ENCODE measurements around the gene ENOX2.
"Not testable (repeated sequence)": the region's sequence is repeated elsewhere in the genome, so short reads cannot be mapped to it uniquely, and the experiment has no call there.

Gene ENOX2

GRCh38 chrX:130746709-130747342 is 156.2 kb downstream of the ENOX2 start:
- DNase-seq: no peak

- DNase-seq: no peak
These were observed 156.9 kb downstream of the ENOX2 start for GRCh38 chrX:130746077-130746476.

GRCh38 chrX:130741584-130741983 is 161.4 kb downstream of the ENOX2 start:
- DNase-seq: no peak

DNA sequence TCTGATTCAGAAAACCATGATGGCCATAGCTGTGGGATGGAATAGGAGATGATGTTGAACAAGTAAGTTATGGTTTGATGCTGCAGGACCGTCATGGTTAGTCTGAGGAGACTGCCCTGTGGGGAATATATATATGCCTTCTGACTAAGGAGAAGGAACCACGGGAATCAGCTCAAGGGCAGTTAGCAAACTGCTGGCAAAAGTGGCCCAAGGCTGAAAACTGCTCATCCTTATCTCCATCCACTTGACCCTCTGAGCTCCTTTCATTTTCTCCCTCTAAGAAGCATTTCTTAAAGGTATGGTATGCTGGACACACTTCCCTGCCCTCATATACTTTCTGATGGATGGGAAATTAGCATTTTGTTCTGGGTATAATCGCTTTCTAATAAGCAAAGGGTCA is 161.9 kb downstream of the ENOX2 start:
- no peak for DNase-seq

GRCh38 chrX:130738638-130739195 is 164.3 kb downstream of the ENOX2 start:
- DNase-seq: no peak

DNA sequence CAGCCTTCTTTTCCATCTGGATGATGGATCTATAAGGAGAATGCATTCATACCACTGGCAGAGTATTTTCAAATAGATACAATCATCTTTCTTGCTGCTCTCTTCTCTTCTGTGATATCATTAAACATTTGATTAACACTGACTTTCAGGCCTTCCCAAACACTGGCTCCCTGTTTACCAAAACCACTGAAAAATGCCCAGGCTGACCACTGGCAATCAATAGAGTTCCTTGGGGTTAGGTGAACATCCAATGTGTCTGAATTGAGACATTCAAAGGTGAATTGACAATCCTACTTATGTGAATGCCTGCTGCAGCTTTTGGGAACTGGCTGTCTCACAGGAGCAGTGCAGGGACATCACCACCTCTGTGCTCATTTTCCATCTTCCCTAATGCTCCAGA is 168.3 kb downstream of the ENOX2 start:
- no peak for DNase-seq

- no peak for DNase-seq
These were observed 174.8 kb downstream of the ENOX2 start for GRCh38 chrX:130728208-130728607.

DNA sequence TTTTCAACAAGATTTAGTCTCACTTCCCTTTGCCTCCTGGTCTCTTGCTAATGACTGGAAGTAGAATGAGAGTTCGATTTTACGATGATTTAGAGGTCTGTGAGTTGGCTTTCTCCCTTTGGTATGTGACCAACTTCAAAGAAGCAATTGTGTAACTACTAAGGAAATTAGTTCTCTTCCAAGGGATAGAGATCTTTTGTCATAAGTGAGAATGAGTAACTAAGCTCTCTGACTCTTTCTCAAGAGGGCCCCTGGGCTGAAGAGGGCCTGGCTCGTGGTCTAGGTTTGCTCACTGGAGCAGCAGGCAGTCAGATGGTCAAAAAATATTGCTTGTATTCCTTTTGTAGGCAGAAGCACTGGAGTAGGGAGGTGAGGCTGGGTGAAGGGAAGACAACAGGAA is 176.3 kb downstream of the ENOX2 start:
- DNase-seq: no peak

DNA sequence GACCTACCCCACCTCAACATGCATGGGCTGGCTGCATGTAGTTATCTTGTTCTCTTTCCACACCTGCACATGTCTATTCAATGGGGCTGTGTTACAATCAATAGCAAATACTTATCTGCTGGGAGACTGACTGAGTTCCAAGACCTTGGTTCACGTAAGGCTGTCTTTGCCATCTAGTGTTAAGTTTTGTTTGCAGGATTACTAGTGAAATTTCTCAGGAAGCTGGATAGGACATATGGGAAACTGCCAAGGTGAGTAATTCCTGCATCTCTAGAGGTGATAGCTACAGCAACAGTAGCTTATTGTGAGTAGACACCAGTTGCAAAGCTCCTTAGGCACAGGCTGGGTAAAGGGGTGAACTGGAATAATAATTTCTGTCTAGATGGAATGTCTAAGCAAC is 177.5 kb downstream of the ENOX2 start:
- DNase-seq: no peak

DNA sequence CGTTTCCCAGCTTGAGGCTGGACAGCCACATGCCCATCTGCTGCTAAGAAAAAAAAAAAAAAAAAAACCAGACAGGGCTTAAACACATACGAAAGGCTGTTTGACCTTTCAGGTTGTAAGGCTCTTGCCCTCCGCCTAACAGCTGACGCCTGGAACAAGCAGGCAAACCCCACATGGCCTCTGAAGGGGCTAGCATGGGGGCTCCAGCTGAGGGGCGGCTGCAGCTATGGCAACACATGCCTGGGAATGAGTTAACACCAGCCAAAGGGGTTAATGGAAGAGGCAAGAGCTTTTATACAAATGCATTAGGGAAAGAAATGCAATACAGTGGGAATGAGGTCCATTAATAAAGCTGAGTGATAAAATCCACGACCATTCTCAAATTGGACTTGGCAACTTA is 183.6 kb downstream of the ENOX2 start:
- no peak for DNase-seq

DNA sequence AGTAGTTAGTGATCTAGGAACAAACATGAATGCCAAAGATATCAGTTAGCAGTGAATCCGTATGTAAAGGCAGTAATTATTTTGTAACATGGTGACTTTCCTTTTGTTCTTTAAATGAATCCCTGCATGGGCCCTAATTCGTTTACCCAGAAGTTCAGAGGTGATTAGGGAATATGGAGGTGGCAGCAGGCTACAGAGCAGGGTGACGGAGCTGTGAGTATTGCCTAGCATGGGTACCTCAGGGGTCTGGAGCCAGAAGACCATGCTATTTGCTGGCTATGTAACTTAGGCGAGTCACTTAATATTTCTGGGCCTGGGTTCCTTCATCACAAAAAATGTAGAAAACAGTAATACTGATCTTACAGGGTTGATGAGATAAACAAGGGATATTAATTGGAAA is 184.9 kb downstream of the ENOX2 start:
- no peak for DNase-seq

GRCh38 chrX:130716781-130717413 is 186.1 kb downstream of the ENOX2 start:
- no peak for DNase-seq

DNA sequence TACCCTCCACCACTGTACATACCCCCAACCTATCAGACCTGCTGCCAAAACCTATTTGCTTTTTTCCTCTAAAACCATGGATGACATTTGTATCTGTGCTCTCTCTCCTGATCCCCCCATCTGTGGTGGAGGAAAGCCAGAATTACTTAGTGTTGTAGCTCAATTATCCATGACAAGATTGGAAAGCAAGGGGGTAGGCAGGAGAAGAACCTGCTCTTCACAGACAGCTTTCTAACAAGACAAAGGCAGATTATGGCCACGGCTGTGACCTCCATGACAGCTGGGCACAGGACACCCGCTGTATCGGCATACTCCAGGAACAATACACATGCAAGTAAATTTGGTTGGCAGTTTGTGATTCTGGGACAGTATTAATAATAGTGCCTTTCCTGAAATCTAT is 186.7 kb downstream of the ENOX2 start:
- DNase-seq: no peak

- no peak for DNase-seq
These were observed 187.7 kb downstream of the ENOX2 start for GRCh38 chrX:130715299-130715698.

DNA sequence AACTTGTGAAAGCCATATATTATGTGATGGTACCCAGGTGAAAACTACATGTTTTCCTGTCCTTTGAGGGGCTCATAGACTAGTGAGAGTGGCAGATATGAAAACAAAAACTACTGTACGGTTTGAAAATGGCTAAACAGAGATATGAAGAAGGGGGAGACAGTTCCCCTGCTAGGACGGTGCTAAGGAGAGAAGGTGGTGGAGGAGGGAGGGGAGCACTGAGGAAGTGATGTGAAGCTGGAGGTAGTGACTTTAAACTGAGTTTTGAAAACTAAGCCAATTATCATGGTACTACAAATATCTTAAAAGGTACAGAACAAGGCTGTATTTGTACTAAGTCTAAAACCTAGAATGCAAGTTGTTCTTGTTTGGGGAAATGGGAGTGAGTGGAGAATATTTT is 188.3 kb downstream of the ENOX2 start:
- no peak for DNase-seq

DNA sequence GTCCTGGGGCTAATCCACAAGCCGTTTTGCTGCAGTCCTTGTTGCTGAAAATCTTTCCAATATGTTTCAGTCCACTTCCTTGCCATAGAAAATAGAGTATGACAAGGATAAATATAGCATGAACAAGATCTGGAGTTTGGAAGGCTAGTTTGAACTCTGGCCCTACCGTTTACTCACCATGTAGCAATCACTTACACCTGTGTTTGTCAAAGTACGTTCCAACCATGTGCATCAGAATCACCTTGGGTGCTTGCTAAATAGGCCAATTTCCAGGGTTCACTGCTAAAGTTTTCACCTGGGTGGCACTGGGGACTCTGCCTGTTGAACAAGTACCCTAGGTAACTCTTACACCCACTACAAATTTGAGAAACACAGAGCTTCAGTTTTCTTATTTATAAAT is 188.9 kb downstream of the ENOX2 start:
- no peak for DNase-seq

DNA sequence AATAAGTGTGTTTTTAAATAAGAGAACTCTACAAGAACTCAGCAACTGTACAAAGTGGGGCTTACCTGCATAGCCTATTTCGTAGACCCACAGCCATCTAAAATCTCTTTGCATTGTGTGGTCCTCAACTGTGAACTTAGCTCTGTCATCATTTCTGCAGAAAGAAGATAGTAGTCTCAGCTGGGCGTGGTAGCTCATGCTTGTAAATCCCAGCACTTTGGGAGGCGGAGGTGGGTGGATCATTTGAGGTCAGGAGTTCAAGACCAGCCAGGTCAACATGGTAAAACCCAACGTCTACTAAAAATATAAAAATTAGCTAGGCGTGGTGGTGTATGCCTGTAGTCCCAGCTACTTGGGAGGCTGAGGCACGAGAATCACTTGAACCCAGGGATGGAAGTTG is 193.8 kb downstream of the ENOX2 start:
- DNase-seq: not testable (repeated sequence)

- no peak for DNase-seq
These were observed 197.4 kb downstream of the ENOX2 start for GRCh38 chrX:130705591-130705990.

DNA sequence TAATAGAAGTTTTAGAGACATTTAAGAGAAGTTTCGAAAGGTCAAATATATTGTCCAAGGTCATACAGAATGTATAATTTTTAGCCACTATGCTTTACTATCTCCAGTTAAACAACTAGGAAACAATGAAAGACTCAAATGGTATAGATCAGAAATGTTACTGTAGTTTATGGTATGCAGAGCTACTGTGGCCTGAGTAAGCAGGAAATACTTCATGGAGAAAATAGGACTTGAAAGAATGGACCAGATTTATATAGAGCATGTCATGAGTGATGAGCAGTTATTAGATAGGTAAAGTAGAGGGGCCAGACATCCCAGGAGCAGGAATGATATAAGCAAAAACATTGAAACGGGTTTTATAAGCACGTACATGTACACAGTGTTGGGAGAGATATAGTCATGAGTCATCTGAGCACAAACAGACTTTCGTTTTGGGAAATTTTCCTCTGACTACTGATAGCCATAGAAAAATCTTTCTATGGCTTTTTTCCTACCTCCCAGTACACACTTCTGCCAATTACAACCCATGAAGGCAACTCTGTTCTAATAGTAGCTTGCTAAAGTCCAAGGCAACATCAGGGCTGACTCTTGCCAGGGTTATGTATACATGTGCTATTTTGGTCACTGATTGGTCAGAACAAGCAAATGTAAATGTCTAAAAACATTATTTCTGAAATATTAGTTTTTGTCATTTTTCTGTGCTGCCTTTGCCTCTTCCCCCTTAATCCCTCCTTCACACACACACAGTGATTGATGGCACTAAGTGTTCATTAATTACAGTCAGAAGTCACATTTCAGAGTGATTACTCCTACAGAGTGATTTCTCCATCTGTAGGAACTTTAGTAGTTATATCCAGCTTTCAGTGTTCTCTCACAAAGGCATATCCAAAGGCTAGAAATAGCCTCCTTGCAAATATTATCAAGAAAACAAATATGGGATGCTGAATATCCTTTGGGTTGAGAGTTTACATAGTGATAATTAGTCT is 198.7 kb downstream of the ENOX2 start:
- DNase-seq: no peak

- no peak for DNase-seq
These were observed 199.9 kb downstream of the ENOX2 start for GRCh38 chrX:130702867-130703707.

DNA sequence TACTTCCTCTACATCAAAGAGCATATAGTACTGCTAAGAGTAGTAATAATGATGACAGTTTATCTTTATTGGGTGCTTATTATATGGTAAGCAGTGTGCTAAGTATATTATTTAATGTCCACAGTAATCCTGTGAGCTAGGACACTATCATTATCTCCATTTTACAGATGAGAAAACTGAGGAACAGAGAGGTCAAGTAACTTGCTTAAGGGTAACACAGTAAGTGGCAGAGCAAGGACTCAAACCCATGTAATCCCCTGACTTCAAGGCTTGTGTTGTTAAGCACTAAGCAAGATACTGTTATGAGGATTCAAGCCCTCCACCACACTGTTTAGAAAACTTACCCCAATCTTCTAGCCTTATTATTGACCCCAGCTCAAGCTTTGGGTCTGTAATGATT is 202.4 kb downstream of the ENOX2 start:
- DNase-seq: no peak

DNA sequence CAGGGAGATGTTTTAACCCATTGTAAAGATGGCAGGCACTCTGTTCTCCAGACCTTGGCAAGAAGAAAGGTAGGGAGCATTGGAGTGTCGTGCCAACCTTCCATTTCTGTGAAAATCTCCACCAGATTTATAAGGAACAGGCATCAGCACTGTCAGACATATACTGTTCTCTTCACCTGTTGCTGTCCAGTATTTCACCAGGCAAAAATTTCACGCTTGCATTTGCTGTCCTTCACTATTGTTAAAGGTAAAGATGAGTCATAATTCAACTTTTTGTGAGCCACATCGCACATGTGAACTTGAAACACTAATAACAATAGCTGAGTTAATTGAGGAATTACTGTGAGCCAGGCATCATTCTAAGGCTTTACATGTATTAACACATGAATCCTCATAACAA is 203.4 kb downstream of the ENOX2 start:
- DNase-seq: no peak

DNA sequence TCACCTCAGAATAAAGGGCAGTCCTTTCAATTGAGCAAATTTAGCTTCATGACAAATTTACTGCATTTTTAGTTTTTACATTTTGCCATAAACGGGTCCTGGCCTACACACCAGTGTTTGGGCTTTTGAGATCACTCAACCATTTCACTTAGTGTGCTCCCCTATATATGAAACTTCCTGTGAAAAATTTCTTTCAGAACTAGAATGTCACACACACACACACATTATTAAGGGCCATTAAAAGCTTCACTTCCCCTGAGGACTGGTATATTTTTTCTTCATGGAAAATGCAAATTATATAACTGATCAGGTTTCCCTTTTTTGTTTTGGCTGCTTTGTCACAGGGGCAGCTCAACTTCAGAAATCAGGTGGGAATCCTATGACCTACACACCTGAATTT is 206.5 kb downstream of the ENOX2 start:
- no peak for DNase-seq

Data from activated CD8-positive, alpha-beta memory T cell treated with anti-CD3 and anti-CD28 coated beads, Interleukin-2, amount 50 U/mL, for 4 hours (primary cell).